Activated CD8-positive, alpha-beta memory T cell treated with anti-CD3 and anti-CD28 coated beads, Interleukin-2, amount 50 U/mL, for 24 hours (primary cell): Measurements from ENCODE around the gene SLC49A4.
"Not testable (repeated sequence)": the region's sequence is repeated elsewhere in the genome, so short reads cannot be mapped to it uniquely, and the experiment has no call there.

ENCODE experiments used
- DNase-seq: peaks from one replicate; pipeline ENCODE4 v3.0.0-alpha.2; 2020; ENCODE audit errors: extremely low read depth

The SLC49A4 gene

GRCh38 chr3:122794779-122795673, at the start of gene SLC49A4:
Gene SLC49A4, plus strand, starts transcription at chr3:122795069. Its CDS starts 124 bp downstream, at chr3:122795193.
- DNase-seq, result no peak

GRCh38 chr3:122745369-122746021, 49.4 kb upstream of the SLC49A4 start:
- DNase-seq, result no peak

- DNase-seq, result not testable (repeated sequence)
These were observed 47.6 kb upstream of the SLC49A4 start for GRCh38 chr3:122747295-122747694.

GRCh38 chr3:122748347-122748746, 46.5 kb upstream of the SLC49A4 start:
- DNase-seq, result no peak

GRCh38 chr3:122754929-122755328, 39.9 kb upstream of the SLC49A4 start:
- no peak for DNase-seq

- no peak for DNase-seq
These were observed 39.4 kb upstream of the SLC49A4 start for GRCh38 chr3:122755491-122755890.

- no peak for DNase-seq
These were observed 35.9 kb upstream of the SLC49A4 start for GRCh38 chr3:122758877-122759560.

- DNase-seq, result no peak
These were observed 34.2 kb upstream of the SLC49A4 start for GRCh38 chr3:122760453-122761271.

GRCh38 chr3:122766430-122766829, 28.4 kb upstream of the SLC49A4 start:
- no peak for DNase-seq

GRCh38 chr3:122767540-122768372, 27.1 kb upstream of the SLC49A4 start:
- DNase-seq, result no peak

- no peak for DNase-seq
These were observed 24.2 kb upstream of the SLC49A4 start for GRCh38 chr3:122770521-122771202.

- DNase-seq, result no peak
These were observed 22.0 kb upstream of the SLC49A4 start for GRCh38 chr3:122772827-122773226.

- DNase-seq, result no peak
These were observed 20.8 kb upstream of the SLC49A4 start for GRCh38 chr3:122773944-122774509.

GRCh38 chr3:122774564-122774963, 20.3 kb upstream of the SLC49A4 start:
- DNase-seq, result no peak

- no peak for DNase-seq
These were observed 18.0 kb upstream of the SLC49A4 start for GRCh38 chr3:122776675-122777468.

GRCh38 chr3:122777563-122777962, 17.3 kb upstream of the SLC49A4 start:
- DNase-seq, result no peak

GRCh38 chr3:122782804-122783203, 12.1 kb upstream of the SLC49A4 start:
- no peak for DNase-seq

GRCh38 chr3:122784436-122784835, 10.4 kb upstream of the SLC49A4 start:
- DNase-seq, result no peak

- DNase-seq, result no peak
These were observed 9.6 kb upstream of the SLC49A4 start for GRCh38 chr3:122785231-122785630.
